Nephron (organoid): ENCODE results near the gene TOM1.

Source experiments
- H3K27ac Mint-ChIP-seq, 3 experiments: 2 replicates each; pipeline ENCODE4 v1.8.0; 2020; ENCODE audit warnings: mixed read lengths in 3 of 3, mild to moderate bottlenecking in 2 of 3, moderate library complexity in 1 of 3
- H3K27me3 Mint-ChIP-seq: 2 replicates; pipeline ENCODE4 v1.8.0; 2021; ENCODE audit warnings: low read depth, mild to moderate bottlenecking, moderate library complexity, mixed read lengths
- H3K36me3 Mint-ChIP-seq: 2 replicates; pipeline ENCODE4 v1.8.0; 2020; ENCODE audit warnings: low read depth, mixed read lengths
- H3K4me1 Mint-ChIP-seq: 2 replicates; pipeline ENCODE4 v1.8.0; 2020; ENCODE audit warnings: mixed read lengths
- H3K4me3 Mint-ChIP-seq, 3 experiments: 2 replicates each; pipeline ENCODE4 v1.8.0; 2020; ENCODE audit warnings: mild to moderate bottlenecking in 3 of 3, mixed read lengths in 3 of 3, moderate library complexity in 2 of 3
- H3K9me3 Mint-ChIP-seq: 2 replicates; pipeline ENCODE4 v1.8.0; 2020; ENCODE audit warnings: mixed read lengths
- TF ChIP-seq, protein P1 (sequence below), 3 experiments: fragments of 200-600 bp; sonication (generic); IDR thresholded peaks; one replicate each; pipeline ENCODE4 v1.5.0; 2021; ENCODE audit warnings: antibody characterized with exemption in 3 of 3; ENCODE audit not compliant: unreplicated experiment in 3 of 3

Gene TOM1

DNA sequence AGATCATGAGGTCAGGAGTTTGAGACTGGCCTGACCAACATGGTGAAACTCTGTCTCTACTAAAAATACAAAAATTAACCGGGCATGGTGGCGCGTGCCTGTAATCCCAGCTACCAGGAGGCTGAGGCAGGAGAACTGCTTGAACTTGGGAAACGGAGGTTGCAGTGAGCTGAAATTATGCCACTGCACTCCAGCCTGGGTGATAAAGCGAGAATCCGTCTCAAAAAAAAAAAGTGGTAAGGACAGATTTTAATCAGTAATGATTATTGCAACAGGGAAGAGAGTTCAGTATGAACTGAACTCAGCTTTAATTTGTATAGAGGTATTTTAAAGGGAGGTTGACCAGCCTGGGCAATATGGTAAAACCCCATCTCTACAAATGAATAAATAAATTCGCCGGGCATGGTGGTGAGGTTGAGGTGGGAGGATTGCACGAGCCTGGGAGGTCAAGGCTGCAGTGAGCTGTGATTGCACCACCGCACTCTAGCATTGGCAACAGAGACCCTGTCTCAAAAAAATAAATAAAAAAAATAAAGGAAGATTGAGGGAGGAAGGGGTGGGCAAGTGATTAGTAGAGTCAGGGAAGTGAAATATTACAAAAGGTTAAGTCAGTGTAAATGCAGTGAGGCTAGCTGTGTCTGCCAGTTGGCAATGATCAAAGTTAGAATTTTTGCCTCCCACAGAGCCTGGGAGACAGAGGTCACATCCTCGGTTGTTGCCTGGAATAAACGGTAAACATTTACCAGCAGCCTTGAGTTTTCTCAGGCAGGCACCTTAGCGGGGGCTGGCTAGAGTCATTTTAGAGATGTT, 97.6 kb downstream of the TOM1 start:
- no peaks in the 10 kb centered on the region for H3K9me3 Mint-ChIP-seq

More for the DNA sequence above, 97.6 kb downstream of the TOM1 start:
- Mint-ChIP-seq H3K36me3 (peaks cover 7% of the 10 kb centered on the region), H3K4me1 (peaks cover 31% of the 10 kb centered on the region), H3K27me3 (no peaks in the 10 kb centered on the region), H3K4me3 (peak overlapping the region; percentile 54 to 58 (median 55)), H3K27ac (peak overlapping the region; percentile 60 to 86 (median 81))
- TF ChIP-seq, protein P1, sequence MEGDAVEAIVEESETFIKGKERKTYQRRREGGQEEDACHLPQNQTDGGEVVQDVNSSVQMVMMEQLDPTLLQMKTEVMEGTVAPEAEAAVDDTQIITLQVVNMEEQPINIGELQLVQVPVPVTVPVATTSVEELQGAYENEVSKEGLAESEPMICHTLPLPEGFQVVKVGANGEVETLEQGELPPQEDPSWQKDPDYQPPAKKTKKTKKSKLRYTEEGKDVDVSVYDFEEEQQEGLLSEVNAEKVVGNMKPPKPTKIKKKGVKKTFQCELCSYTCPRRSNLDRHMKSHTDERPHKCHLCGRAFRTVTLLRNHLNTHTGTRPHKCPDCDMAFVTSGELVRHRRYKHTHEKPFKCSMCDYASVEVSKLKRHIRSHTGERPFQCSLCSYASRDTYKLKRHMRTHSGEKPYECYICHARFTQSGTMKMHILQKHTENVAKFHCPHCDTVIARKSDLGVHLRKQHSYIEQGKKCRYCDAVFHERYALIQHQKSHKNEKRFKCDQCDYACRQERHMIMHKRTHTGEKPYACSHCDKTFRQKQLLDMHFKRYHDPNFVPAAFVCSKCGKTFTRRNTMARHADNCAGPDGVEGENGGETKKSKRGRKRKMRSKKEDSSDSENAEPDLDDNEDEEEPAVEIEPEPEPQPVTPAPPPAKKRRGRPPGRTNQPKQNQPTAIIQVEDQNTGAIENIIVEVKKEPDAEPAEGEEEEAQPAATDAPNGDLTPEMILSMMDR (IDR thresholded peaks at IDR 0.05; ENCODE audit: unreplicated experiment in 3 of 3) = no peak
